Nephron progenitor cell (in vitro differentiated cells): Measurements from ENCODE around the gene TMEM87A.
"Not testable (repeated sequence)": the region's sequence is repeated elsewhere in the genome, so short reads cannot be mapped to it uniquely, and the experiment has no call there.

Experiments
- DNase-seq: peaks from one replicate; pipeline ENCODE4 v3.0.0; 2021
- H3K27ac Mint-ChIP-seq: 2 replicates; pipeline ENCODE4 v1.8.0; 2021; ENCODE audit warnings: mild to moderate bottlenecking, moderate library complexity, mixed read lengths
- H3K27me3 Mint-ChIP-seq: 2 replicates; pipeline ENCODE4 v1.8.0; 2021; ENCODE audit warnings: mild to moderate bottlenecking, low read depth, mixed read lengths; ENCODE audit not compliant: poor library complexity
- H3K36me3 Mint-ChIP-seq: 2 replicates; pipeline ENCODE4 v1.8.0; 2021; ENCODE audit warnings: low read depth, mixed read lengths
- H3K4me1 Mint-ChIP-seq: 2 replicates; pipeline ENCODE4 v1.8.0; 2021; ENCODE audit warnings: mixed read lengths
- H3K4me3 Mint-ChIP-seq: 2 replicates; pipeline ENCODE4 v1.8.0; 2021; ENCODE audit warnings: mild to moderate bottlenecking, moderate library complexity, mixed read lengths
- H3K9me3 Mint-ChIP-seq: 2 replicates; pipeline ENCODE4 v1.8.0; 2021; ENCODE audit warnings: mild to moderate bottlenecking, moderate library complexity, mixed read lengths
- CTCF ChIP-seq: fragments of 200-600 bp; sonication (generic); IDR thresholded peaks from 2 replicates; pipeline ENCODE4 v1.5.0; 2021; ENCODE audit warnings: antibody characterized with exemption

The TMEM87A gene

GRCh38 chr15:42306681-42307080 is 33.4 kb upstream of the TMEM87A start:
- H3K4me1 Mint-ChIP-seq: no peaks in the 10 kb centered on the region
- no peaks in the 10 kb centered on the region for H3K27me3 Mint-ChIP-seq
- no peak overlapping the region for H3K4me3 Mint-ChIP-seq
- H3K27ac Mint-ChIP-seq: no peak overlapping the region
- DNase-seq: no peak
- peaks cover 5% of the 10 kb centered on the region for H3K36me3 Mint-ChIP-seq
- no peak for TF ChIP-seq CTCF
- H3K9me3 Mint-ChIP-seq: peaks cover 35% of the 10 kb centered on the region

- H3K27me3 Mint-ChIP-seq, DNase-seq, H3K27ac Mint-ChIP-seq, H3K4me3 Mint-ChIP-seq, H3K4me1 Mint-ChIP-seq: not testable (repeated sequence)
- Mint-ChIP-seq H3K9me3 (peaks cover 58% of the 10 kb centered on the region), H3K36me3 (peaks cover 25% of the 10 kb centered on the region)
These were observed 27.8 kb upstream of the TMEM87A start for GRCh38 chr15:42301004-42301403.

- no peak for DNase-seq
- Mint-ChIP-seq H3K4me3 (no peak overlapping the region), H3K4me1 (no peaks in the 10 kb centered on the region), H3K27me3 (peaks cover 8% of the 10 kb centered on the region), H3K27ac (no peak overlapping the region), H3K36me3 (no peaks in the 10 kb centered on the region), H3K9me3 (no peaks in the 10 kb centered on the region)
- no peak for TF ChIP-seq CTCF
These were observed 15.9 kb upstream of the TMEM87A start for GRCh38 chr15:42289166-42289565.

GRCh38 chr15:42287931-42288330 is 14.7 kb upstream of the TMEM87A start:
- no peak overlapping the region for H3K27ac Mint-ChIP-seq
- H3K36me3 Mint-ChIP-seq: no peaks in the 10 kb centered on the region
- TF ChIP-seq CTCF: no peak
- H3K4me1 Mint-ChIP-seq: peaks cover 7% of the 10 kb centered on the region
- DNase-seq: no peak
- H3K4me3 Mint-ChIP-seq: no peak overlapping the region
- H3K9me3 Mint-ChIP-seq: no peaks in the 10 kb centered on the region
- H3K27me3 Mint-ChIP-seq: peaks cover 8% of the 10 kb centered on the region

GRCh38 chr15:42286445-42287029 is 13.3 kb upstream of the TMEM87A start:
- TF ChIP-seq CTCF: no peak
- Mint-ChIP-seq H3K27ac (no peak overlapping the region), H3K27me3 (peaks cover 3% of the 10 kb centered on the region), H3K36me3 (no peaks in the 10 kb centered on the region), H3K4me3 (no peak overlapping the region), H3K9me3 (no peaks in the 10 kb centered on the region), H3K4me1 (peaks cover 15% of the 10 kb centered on the region)
- DNase-seq: no peak

GRCh38 chr15:42285034-42285433 is 11.8 kb upstream of the TMEM87A start:
- no peak for TF ChIP-seq CTCF

More at GRCh38 chr15:42285034-42285433, 11.8 kb upstream of the TMEM87A start:
- H3K4me3 Mint-ChIP-seq: no peak overlapping the region
- no peaks in the 10 kb centered on the region for H3K36me3 Mint-ChIP-seq
- no peak overlapping the region for H3K27ac Mint-ChIP-seq
- H3K9me3 Mint-ChIP-seq: no peaks in the 10 kb centered on the region
- no peak for DNase-seq
- no peaks in the 10 kb centered on the region for H3K27me3 Mint-ChIP-seq
- H3K4me1 Mint-ChIP-seq: peaks cover 15% of the 10 kb centered on the region
